Erythroblast (primary cell): ENCODE data around the gene BECN2.

Experiments
- GATA1 ChIP-seq: IDR thresholded peaks from 2 replicates; pipeline ENCODE4 v1.6.1; 2011; ENCODE audit warnings: low read depth, mild to moderate bottlenecking, control low read depth, low read length, moderate library complexity
- POLR2A ChIP-seq: IDR thresholded peaks from 2 replicates; pipeline ENCODE4 v1.6.1; 2011; ENCODE audit warnings: mild to moderate bottlenecking, low read length

DNA sequence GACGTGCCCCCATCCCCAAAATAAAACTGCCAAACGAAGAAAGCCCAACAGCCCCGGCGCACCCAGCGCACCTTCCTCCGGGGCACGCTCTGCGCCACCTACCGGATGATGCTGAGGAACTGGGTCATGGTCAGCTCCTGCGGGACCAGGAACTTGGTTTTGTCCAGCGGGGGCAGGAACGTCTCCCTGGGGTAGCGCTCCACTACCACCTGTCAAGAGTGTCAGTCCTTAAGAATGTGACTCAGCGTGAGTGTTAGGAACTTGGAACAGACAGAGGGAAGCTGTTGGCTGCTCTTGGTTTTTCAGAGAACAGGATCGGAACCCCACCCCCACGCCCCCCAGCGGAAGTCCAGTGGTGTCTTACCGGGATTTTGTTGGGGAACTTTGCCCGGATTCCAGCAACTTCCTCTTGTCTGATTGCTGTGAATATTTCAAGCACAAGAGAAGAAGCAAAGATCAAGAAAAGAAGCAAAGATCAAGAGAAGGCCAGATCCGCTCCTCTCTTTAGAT lies 40.9 kb downstream of the BECN2 start:
- TF ChIP-seq POLR2A: no peak
- no peak for TF ChIP-seq GATA1
